H9 (cell line): ENCODE data around the gene ARID5A. TPM values are rescaled to one million over a fixed set of nuclear protein-coding genes. Genes with fewer than 3 reads are reported as not detected.

Experiments
- DNase-seq: peaks from one replicate; pipeline ENCODE4 v3.0.0-alpha.2; 2017
- H2AFZ ChIP-seq: one replicate; pipeline ENCODE4 v1.6.1; 2013; ENCODE audit warnings: mild to moderate bottlenecking, low read length, control low read depth, moderate library complexity
- H2AK5ac ChIP-seq: 2 replicates; pipeline ENCODE4 v1.6.1; 2013; ENCODE audit warnings: low read length, control low read depth, mixed read lengths; ENCODE audit not compliant: insufficient read length
- H2BK120ac ChIP-seq: one replicate; pipeline ENCODE4 v1.6.1; 2013; ENCODE audit warnings: low read depth, mild to moderate bottlenecking, low read length, control low read depth, inconsistent platforms; ENCODE audit not compliant: poor library complexity, severe bottlenecking
- H2BK12ac ChIP-seq: 2 replicates; pipeline ENCODE4 v1.6.1; 2013; ENCODE audit warnings: low read length, control low read depth, mixed read lengths, low read depth; ENCODE audit not compliant: insufficient read length
- H2BK15ac ChIP-seq: 2 replicates; pipeline ENCODE4 v1.6.1; 2013; ENCODE audit warnings: low read depth, low read length, control low read depth
- H2BK20ac ChIP-seq: one replicate; pipeline ENCODE4 v1.6.1; 2013; ENCODE audit warnings: low read depth, mild to moderate bottlenecking, low read length, control low read depth, inconsistent platforms; ENCODE audit not compliant: poor library complexity, severe bottlenecking
- H2BK5ac ChIP-seq: 2 replicates; pipeline ENCODE4 v1.6.1; 2013; ENCODE audit warnings: low read length, control low read depth, mixed read lengths; ENCODE audit not compliant: insufficient read length
- H3K14ac ChIP-seq: 2 replicates; pipeline ENCODE4 v1.6.1; 2013; ENCODE audit warnings: low read length, control low read depth; ENCODE audit not compliant: insufficient read depth
- H3K18ac ChIP-seq: 2 replicates; pipeline ENCODE4 v1.6.1; 2013; ENCODE audit warnings: low read depth, mild to moderate bottlenecking, mixed read lengths, low read length, control low read depth; ENCODE audit not compliant: insufficient read length
- H3K23ac ChIP-seq: 2 replicates; pipeline ENCODE4 v1.6.1; 2013; ENCODE audit warnings: low read length, control low read depth, mixed read lengths, low read depth; ENCODE audit not compliant: insufficient read length
- H3K23me2 ChIP-seq: 2 replicates; pipeline ENCODE4 v1.6.1; 2013; ENCODE audit warnings: low read depth, mild to moderate bottlenecking, mixed read lengths, low read length, control low read depth; ENCODE audit not compliant: insufficient read length, poor library complexity, severe bottlenecking
- H3K27ac ChIP-seq: 2 replicates; pipeline ENCODE4 v1.5.1; 2013; ENCODE audit warnings: low read length, control low read depth, mixed read lengths, low read depth; ENCODE audit not compliant: insufficient read length
- H3K27me3 ChIP-seq: 2 replicates; pipeline ENCODE4 v1.6.1; 2013; ENCODE audit warnings: low read length, control low read depth, inconsistent platforms; ENCODE audit not compliant: insufficient read depth
- H3K4ac ChIP-seq: 2 replicates; pipeline ENCODE4 v1.6.1; 2013; ENCODE audit warnings: low read depth, mild to moderate bottlenecking, control low read depth, inconsistent platforms, low read length, moderate library complexity
- H3K4me1 ChIP-seq: 2 replicates; pipeline ENCODE4 v1.6.1; 2013; ENCODE audit warnings: low read length, control low read depth, inconsistent platforms; ENCODE audit not compliant: insufficient read depth
- H3K4me2 ChIP-seq: 2 replicates; pipeline ENCODE4 v1.6.1; 2013; ENCODE audit warnings: low read length, control low read depth, mixed read lengths; ENCODE audit not compliant: insufficient read length, insufficient read depth
- H3K56ac ChIP-seq: 2 replicates; pipeline ENCODE4 v1.6.1; 2013; ENCODE audit warnings: low read depth, mild to moderate bottlenecking, mixed read lengths, low read length, control low read depth; ENCODE audit not compliant: insufficient read length
- H3K79me1 ChIP-seq: 2 replicates; pipeline ENCODE4 v1.6.1; 2013; ENCODE audit warnings: low read depth, mild to moderate bottlenecking, moderate library complexity, low read length, control low read depth, inconsistent platforms; ENCODE audit not compliant: insufficient read depth, poor library complexity, severe bottlenecking
- H3K79me2 ChIP-seq: 2 replicates; pipeline ENCODE4 v1.6.1; 2013; ENCODE audit warnings: low read length, control low read depth, inconsistent platforms; ENCODE audit not compliant: insufficient read depth
- H3K9ac ChIP-seq: 2 replicates; pipeline ENCODE4 v1.6.1; 2013; ENCODE audit warnings: low read length, control low read depth, mixed read lengths; ENCODE audit not compliant: insufficient read length; ENCODE audit errors: extremely low read depth
- H3K9me3 ChIP-seq: one replicate; pipeline ENCODE4 v1.6.1; 2013; ENCODE audit warnings: low read depth, low read length, inconsistent platforms; ENCODE audit not compliant: control insufficient read depth
- H3T11ph ChIP-seq: one replicate; pipeline ENCODE4 v1.6.1; 2013; ENCODE audit warnings: mild to moderate bottlenecking, low read length, control low read depth, inconsistent platforms
- H4K20me1 ChIP-seq: one replicate; pipeline ENCODE4 v1.6.1; 2013; ENCODE audit not compliant: control insufficient read depth, insufficient read length, insufficient read depth
- H4K5ac ChIP-seq: 2 replicates; pipeline ENCODE4 v1.6.1; 2013; ENCODE audit warnings: low read depth, mild to moderate bottlenecking, mixed read lengths, low read length, control low read depth; ENCODE audit not compliant: insufficient read length
- H4K8ac ChIP-seq: replicated peaks from 2 replicates; pipeline ENCODE4 v1.6.1; 2013; ENCODE audit warnings: low read length, control low read depth, mixed read lengths, low read depth; ENCODE audit not compliant: insufficient read length
- H4K91ac ChIP-seq: 2 replicates; pipeline ENCODE4 v1.6.1; 2013; ENCODE audit warnings: low read depth, mild to moderate bottlenecking, moderate library complexity, mixed read lengths, low read length, control low read depth; ENCODE audit not compliant: insufficient read length
- H3K27ac Mint-ChIP-seq, 3 experiments: 2 replicates in 2 of 3; 3 replicates in 1 of 3; pipeline ENCODE4 v1.8.0; 2020 to 2021; ENCODE audit warnings: mixed read lengths in 3 of 3, mild to moderate bottlenecking in 1 of 3, moderate library complexity in 1 of 3
- H3K27me3 Mint-ChIP-seq: 2 replicates; pipeline ENCODE4 v1.8.0; 2021; ENCODE audit warnings: low read depth, mild to moderate bottlenecking, moderate library complexity, mixed read lengths
- H3K36me3 Mint-ChIP-seq, 3 experiments: 2 replicates in 2 of 3; 3 replicates in 1 of 3; pipeline ENCODE4 v1.8.0; 2020 to 2021; ENCODE audit warnings: low read depth in 3 of 3, mixed read lengths in 3 of 3; ENCODE audit not compliant: insufficient read depth in 1 of 3
- H3K4me1 Mint-ChIP-seq, 2 experiments: 2 replicates each; pipeline ENCODE4 v1.8.0; 2020; ENCODE audit warnings: mixed read lengths in 2 of 2
- H3K4me3 Mint-ChIP-seq, 2 experiments: 2 replicates in 1 of 2; 3 replicates in 1 of 2; pipeline ENCODE4 v1.8.0; 2020 to 2021; ENCODE audit warnings: mild to moderate bottlenecking in 2 of 2, mixed read lengths in 2 of 2, moderate library complexity in 1 of 2
- H3K9me3 Mint-ChIP-seq, 2 experiments: 2 replicates in 1 of 2; 3 replicates in 1 of 2; pipeline ENCODE4 v1.8.0; 2020; ENCODE audit warnings: mild to moderate bottlenecking in 2 of 2, mixed read lengths in 2 of 2, moderate library complexity in 1 of 2
- CTCF ChIP-seq: fragments of 200-600 bp; sonication (generic); conservative IDR thresholded peaks from 3 replicates; pipeline ENCODE4 v1.8.0; 2021; ENCODE audit warnings: antibody characterized with exemption, mild to moderate bottlenecking
- WGBS: extraction: QIAGEN DNeasy Blood & Tissue Kit; methylation state at CpG from one replicate; pipeline ENCODE4 v1.1.7; 2013; ENCODE audit warnings: missing lambda C conversion rate, low lambda C conversion rate, mixed read lengths; ENCODE audit not compliant: insufficient read length; ENCODE audit errors: extremely low coverage; 5-methylcytosine and 5-hydroxymethylcytosine counted together
- total RNA-seq: library from RNA; stranded (reverse); gene quantifications from 2 replicates; pipeline ENCODE4 v1.2.1, GENCODE V29; 2021

The ARID5A gene
- total RNA-seq, 1 experiment from 2014 or later: 4.5 TPM

GRCh38 chr2:96568094-96568493 lies 31.5 kb downstream of the ARID5A start:
- no CpG with 5 or more reads among the region's 3 CpGs for WGBS

More at GRCh38 chr2:96568094-96568493, 31.5 kb downstream of the ARID5A start:
- no peaks in the 10 kb centered on the region for H4K20me1 ChIP-seq
- no peak overlapping the region for H4K8ac ChIP-seq
- H3T11ph ChIP-seq: no peak overlapping the region
- Mint-ChIP-seq H3K9me3 (0 out of 5 replicates have a peak, but pooled peaks cover 0 to 3% of the 10 kb centered on the region in 2 experiments), H3K4me1 (peaks cover 22 to 31% of the 10 kb centered on the region in 2 experiments), H3K27ac (no peak overlapping the region), H3K4me3 (no peak overlapping the region), H3K27me3 (no peaks in the 10 kb centered on the region; the same call in none of the 2 replicates), H3K36me3 (no peaks in the 10 kb centered on the region; a peak in 1 of 7 replicates)
- H3K18ac ChIP-seq: no peak overlapping the region
- H3K56ac ChIP-seq: no peak overlapping the region
- no peaks in the 10 kb centered on the region for H3K79me2 ChIP-seq
- H2BK120ac ChIP-seq: no peak overlapping the region
- no peaks in the 10 kb centered on the region for H3K27me3 ChIP-seq
- H2BK15ac ChIP-seq: no peak overlapping the region
- DNase-seq: no peak
- H2BK12ac ChIP-seq: no peak overlapping the region
- H3K14ac ChIP-seq: no peak overlapping the region
- H3K23me2 ChIP-seq: no peaks in the 10 kb centered on the region
- no peak overlapping the region for H3K4ac ChIP-seq
- H2AFZ ChIP-seq: no peak overlapping the region
- no peaks in the 10 kb centered on the region for H3K79me1 ChIP-seq
- H3K27ac ChIP-seq: no peak overlapping the region
- H3K23ac ChIP-seq: no peak overlapping the region
- no peaks in the 10 kb centered on the region for H3K9me3 ChIP-seq
- no peak overlapping the region for H4K5ac ChIP-seq
- H2BK5ac ChIP-seq: no peak overlapping the region
- H3K9ac ChIP-seq: no peak overlapping the region
- no peak for TF ChIP-seq CTCF
- no peak overlapping the region for H2AK5ac ChIP-seq
- peaks cover 4% of the 10 kb centered on the region; the same call in 1 of the 2 replicates for H3K4me1 ChIP-seq
- H3K4me2 ChIP-seq: no peak overlapping the region
- H4K91ac ChIP-seq: no peak overlapping the region
- no peak overlapping the region for H2BK20ac ChIP-seq
